ENCODE results near the gene NECTIN3.

The NECTIN3 gene

DNA sequence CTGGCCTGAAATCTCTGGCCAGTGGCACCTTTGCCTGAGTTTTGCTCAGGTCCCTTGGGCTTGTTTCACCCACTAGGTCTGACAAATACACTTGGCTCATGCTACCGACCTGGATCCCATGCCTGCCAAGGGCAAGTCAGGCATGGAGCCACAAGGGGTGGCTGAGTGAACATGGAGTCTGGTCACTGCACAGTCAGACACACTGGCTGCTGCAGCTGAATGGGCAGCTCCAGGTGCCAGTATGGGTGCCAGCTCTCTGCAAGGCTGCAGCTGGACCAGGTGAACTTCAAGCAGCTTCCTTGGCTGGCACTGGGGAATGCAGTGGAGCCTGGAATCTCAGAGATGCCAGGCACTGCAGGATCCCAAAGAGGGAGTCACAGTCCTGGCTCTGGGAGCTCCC, 170.3 kb downstream of the NECTIN3 start:
- no peak for DNase-seq
- no peaks in the 10 kb centered on the region for H3K36me3 ChIP-seq
- no peak overlapping the region for H3K27ac ChIP-seq
- H3K4me3 ChIP-seq = no peak overlapping the region
- intact Hi-C loops (cut with DNase I; ENCODE audit: low total_unique reads) = no loop called here
- TF ChIP-seq, protein P1, sequence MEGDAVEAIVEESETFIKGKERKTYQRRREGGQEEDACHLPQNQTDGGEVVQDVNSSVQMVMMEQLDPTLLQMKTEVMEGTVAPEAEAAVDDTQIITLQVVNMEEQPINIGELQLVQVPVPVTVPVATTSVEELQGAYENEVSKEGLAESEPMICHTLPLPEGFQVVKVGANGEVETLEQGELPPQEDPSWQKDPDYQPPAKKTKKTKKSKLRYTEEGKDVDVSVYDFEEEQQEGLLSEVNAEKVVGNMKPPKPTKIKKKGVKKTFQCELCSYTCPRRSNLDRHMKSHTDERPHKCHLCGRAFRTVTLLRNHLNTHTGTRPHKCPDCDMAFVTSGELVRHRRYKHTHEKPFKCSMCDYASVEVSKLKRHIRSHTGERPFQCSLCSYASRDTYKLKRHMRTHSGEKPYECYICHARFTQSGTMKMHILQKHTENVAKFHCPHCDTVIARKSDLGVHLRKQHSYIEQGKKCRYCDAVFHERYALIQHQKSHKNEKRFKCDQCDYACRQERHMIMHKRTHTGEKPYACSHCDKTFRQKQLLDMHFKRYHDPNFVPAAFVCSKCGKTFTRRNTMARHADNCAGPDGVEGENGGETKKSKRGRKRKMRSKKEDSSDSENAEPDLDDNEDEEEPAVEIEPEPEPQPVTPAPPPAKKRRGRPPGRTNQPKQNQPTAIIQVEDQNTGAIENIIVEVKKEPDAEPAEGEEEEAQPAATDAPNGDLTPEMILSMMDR (IDR thresholded peaks at IDR 0.05) = no peak
- no peaks in the 10 kb centered on the region for H3K4me1 ChIP-seq
- H3K9me3 ChIP-seq = peaks cover 0 to 13% (median 9%) of the 10 kb centered on the region in 3 donors
- no peaks in the 10 kb centered on the region for H3K27me3 ChIP-seq
